ENCODE results near the gene NANP. TPM values are rescaled to one million over a fixed set of nuclear protein-coding genes. Genes with fewer than 3 reads are reported as not detected.

The NANP gene
- total and polyA plus RNA-seq, 2 of the 4 experiments (the other 2 are of a cell fraction) = 4.9 to 7.2 TPM

- Histone ChIP-seq H2AK5ac (ENCODE audit: low read depth, low read length) (no peak overlapping the region; the same call in 1 of the 2 replicates), H2BK20ac (ENCODE audit: low read depth, low read length) (no peak overlapping the region), H4K20me1 (ENCODE audit: insufficient read depth, low read length) (no peaks in the 10 kb centered on the region), H3K14ac (replicated peaks; ENCODE audit: low read depth, low read length) (peak overlapping the region; percentile 6; the same call in 1 of the 2 replicates), H3K18ac (ENCODE audit: low read depth, low read length) (peak overlapping the region; percentile 51; the same call in 1 of the 2 replicates), H4K5ac (ENCODE audit: low read depth, low read length) (no peak overlapping the region; the same call in 1 of the 2 replicates), H3K4me1 (ENCODE audit: control insufficient read depth, insufficient read depth, low read length) (peaks cover 6% of the 10 kb centered on the region; the same call in 1 of the 2 replicates), H3K9me3 (ENCODE audit: control insufficient read depth, insufficient read depth, low read length) (no peaks in the 10 kb centered on the region), H3K23ac (ENCODE audit: low read depth, low read length) (peak overlapping the region; percentile 47; the same call in 1 of the 2 replicates), H3K56ac (ENCODE audit: extremely low read depth, insufficient read depth, low read length) (no peak overlapping the region), H2BK5ac (ENCODE audit: low read depth, low read length, poor library complexity, severe bottlenecking) (no peak overlapping the region), H3K4me2 (ENCODE audit: low read depth, low read length) (peak overlapping the region; percentile 76; the same call in 1 of the 2 replicates), H3K27me3 (ENCODE audit: control insufficient read depth, insufficient read depth, low read length) (no peaks in the 10 kb centered on the region), H2BK15ac (ENCODE audit: low read depth, low read length) (no peak overlapping the region), H2AFZ (replicated peaks; ENCODE audit: low read length, poor library complexity) (peak overlapping the region; percentile 6), H4K91ac (ENCODE audit: insufficient read depth, low read depth, low read length) (no peak overlapping the region), H2BK120ac (ENCODE audit: low read depth, low read length) (no peak overlapping the region; the same call in 1 of the 2 replicates), H3K4me3 (ENCODE audit: insufficient read depth, low read depth, low read length) (no peak overlapping the region), H3K36me3 (ENCODE audit: control insufficient read depth, insufficient read depth, low read length) (no peaks in the 10 kb centered on the region), H3K27ac (ENCODE audit: insufficient read depth, low read length) (peak overlapping the region; percentile 28; the same call in 1 of the 2 replicates), H3K79me1 (ENCODE audit: low read depth in 1 of 2, low read length in 2 of 2) (no peaks in the 10 kb centered on the region), H3K9ac (ENCODE audit: low read depth, low read length) (no peak overlapping the region), H3K9me1 (ENCODE audit: insufficient read depth, low read length) (no peaks in the 10 kb centered on the region), H3K4ac (ENCODE audit: low read depth, low read length) (peak overlapping the region; percentile 11; the same call in 1 of the 2 replicates), H2AK9ac (replicated peaks; ENCODE audit: low read depth, low read length, poor library complexity) (peak overlapping the region; percentile 1), H4K8ac (ENCODE audit: low read depth in 2 of 2, low read length in 2 of 2) (peak overlapping the region in 1 of 2 experiments; percentile 22; a peak in 1 of 4 replicates)
- dilution Hi-C loops (cut with HindIII; ENCODE audit: low sequenced_read_pairs, unreplicated experiment) = no loop called here
- POLR2A ChIA-PET (ENCODE audit: unreplicated experiment) = no interaction called here
- ATAC-seq (ENCODE audit: low read depth) (peak; percentile 58), DNase-seq (peak; percentile 39)
- TF ChIP-seq ELK1 (IDR thresholded peaks at IDR 0.05; ENCODE audit: borderline replicate concordance, low read depth, low read length) (no peak), MXI1 (IDR thresholded peaks at IDR 0.05; ENCODE audit: borderline replicate concordance, low read depth, low read length) (no peak), NFE2L2 (IDR thresholded peaks at IDR 0.05; ENCODE audit: low read depth, low read length) (no peak), MAFK (IDR thresholded peaks at IDR 0.05; ENCODE audit: low read depth, low read length) (no peak), CEBPB (IDR thresholded peaks at IDR 0.05; ENCODE audit: low read depth, low read length) (no peak), SMC3 (IDR thresholded peaks at IDR 0.05; ENCODE audit: low read depth, low read length) (no peak), BHLHE40 (IDR thresholded peaks at IDR 0.05; ENCODE audit: low read depth, low read length) (no peak), FOS (IDR thresholded peaks at IDR 0.05; ENCODE audit: low read depth, low read length) (no peak), MAZ (IDR thresholded peaks at IDR 0.05; ENCODE audit: borderline replicate concordance, low read depth, low read length) (no peak), RFX5 (IDR thresholded peaks at IDR 0.05; ENCODE audit: low read depth, low read length) (no peak), CTCF (conservative IDR thresholded peaks at IDR 0.05; ENCODE audit: low read depth, low read length) (no peak), CHD1 (IDR thresholded peaks at IDR 0.05; ENCODE audit: low read depth, low read length) (no peak)
- no TSS peak for BruUV-seq (replicated peaks)
- CTCF ChIA-PET = no interaction called here
- intact Hi-C loops (cut with micrococcal nuclease) = loop anchor here (10.0 kb wide), 2 partner anchors 47 to 107 kb away; no protein-coding TSS in a partner anchor
- WGBS, 2 experiments (ENCODE audit: extremely low coverage in 2 of 2, insufficient read length in 1 of 2) = 0% methylated on average over 1 of the region's 9 CpGs; no CpG with 5 or more reads in 1 of the 2 experiments
- in situ Hi-C loops (cut with MboI; ENCODE audit: low sequenced_read_pairs) = loop anchor here (25.0 kb wide), 1 partner anchor 605 kb away; the partner anchor contains the start of gene APMAP
Measured at GRCh38 chr20:25592135-25592852, 31.5 kb downstream of the NANP start.
